ENCODE data around the gene MST1. TPM values are rescaled to one million over a fixed set of nuclear protein-coding genes. Genes with fewer than 3 reads are reported as not detected.

Gene MST1
- total and polyA plus RNA-seq, 8 donors = 12.5 to 59.7 (median 35.5) TPM

- ATAC-seq (no peak), DNase-seq (peak in 1 of 4 donors; percentile 37)
- Histone ChIP-seq H3K27me3 (no peaks in the 10 kb centered on the region), H3K9me3 (no peaks in the 10 kb centered on the region), H3K4me3 (no peak overlapping the region), H3K27ac (peak overlapping the region in 1 of 2 donors; percentile 5), H3K4me1 (peaks cover 19 to 36% of the 10 kb centered on the region in 2 donors), H3K36me3 (peaks cover 0 to 75% of the 10 kb centered on the region in 2 donors)
- TF ChIP-seq CTCF (IDR thresholded peaks at IDR 0.05) = no peak
- intact Hi-C loops (cut with DNase I) = no loop called here
Observed at GRCh38 chr3:49725906-49726681, 36.8 kb upstream of the MST1 start.

GRCh38 chr3:49724586-49724985 lies 35.3 kb upstream of the MST1 start:
- Histone ChIP-seq H3K27ac (peak overlapping the region; percentile 93 to 98), H3K27me3 (no peaks in the 10 kb centered on the region), H3K36me3 (peaks cover 0 to 68% of the 10 kb centered on the region in 2 donors), H3K4me3 (peak overlapping the region; percentile 95 to 99), H3K9me3 (no peaks in the 10 kb centered on the region), H3K4me1 (peaks cover 19 to 50% of the 10 kb centered on the region in 2 donors)
- DNase-seq = peak in 1 of 4 donors; percentile 76
- intact Hi-C loops (cut with DNase I) = no loop called here
- no peak for ATAC-seq
- TF ChIP-seq CTCF (IDR thresholded peaks at IDR 0.05) = no peak

- TF ChIP-seq CTCF (IDR thresholded peaks at IDR 0.05) = no peak
- Histone ChIP-seq H3K4me1 (peaks cover 22 to 56% of the 10 kb centered on the region in 2 donors), H3K4me3 (peak within 1 kb of the TSS; percentile 95 to 99), H3K27ac (peak within 1 kb of the TSS; percentile 93 to 98), H3K36me3 (peaks cover 0 to 64% of the 10 kb centered on the region in 2 donors), H3K9me3 (no peaks in the 10 kb centered on the region), H3K27me3 (no peaks in the 10 kb centered on the region)
- ATAC-seq (peak; percentile 87), DNase-seq (peak; percentile 90 to 99 (median 98))
- intact Hi-C loops (cut with DNase I) = no loop called here
Observed at GRCh38 chr3:49723628-49724551, 34.6 kb upstream of the MST1 start, which contains the start of gene GMPPB. GMPPB (minus strand) TSS chr3:49723951; CDS start chr3:49723726, 225 bp downstream.

- H3K36me3 ChIP-seq = peaks cover 0 to 58% of the 10 kb centered on the region in 2 donors
- DNase-seq = peak in 3 of 4 donors; percentile 59 to 92 (median 78)
- peak overlapping the region; percentile 93 to 98 for H3K27ac ChIP-seq
- H3K9me3 ChIP-seq = no peaks in the 10 kb centered on the region
- peaks cover 26 to 62% of the 10 kb centered on the region in 2 donors for H3K4me1 ChIP-seq
- intact Hi-C loops (cut with DNase I) = no loop called here
- no peak for TF ChIP-seq CTCF (IDR thresholded peaks at IDR 0.05)
- peak; percentile 43 for ATAC-seq
- H3K27me3 ChIP-seq = no peaks in the 10 kb centered on the region
- H3K4me3 ChIP-seq = peak overlapping the region; percentile 95 to 99
Observed at GRCh38 chr3:49723296-49723627, 34.0 kb upstream of the MST1 start.
